A673 (cell line): ENCODE measurements around the gene LGR4.

Experiments
- CTCF ChIP-seq: fragments of 300-800, 200-600 bp; sonication (generic); conservative IDR thresholded peaks from 2 replicates; pipeline ENCODE4 v1.5.1; 2017; ENCODE audit warnings: low read depth, mild to moderate bottlenecking, antibody characterized with exemption, low read length, moderate library complexity, mixed read lengths
- EZH2 ChIP-seq: fragments of 200-600 bp; sonication (generic); IDR thresholded peaks from 2 replicates; pipeline ENCODE4 v1.6.1; 2017; ENCODE audit warnings: borderline replicate concordance, low read depth, mild to moderate bottlenecking, mixed read lengths, antibody characterized with exemption, low read length; ENCODE audit not compliant: poor library complexity, severe bottlenecking

GRCh38 chr11:27409049-27409448 lies 63.5 kb downstream of the LGR4 start:
- TF ChIP-seq CTCF = no peak
- TF ChIP-seq EZH2 = no peak
